ENCODE results near the gene LIMS4. TPM values are rescaled to one million over a fixed set of nuclear protein-coding genes. Genes with fewer than 3 reads are reported as not detected.
"Not testable (repeated sequence)": the region's sequence is repeated elsewhere in the genome, so short reads cannot be mapped to it uniquely, and the experiment has no call there.

The LIMS4 gene, protein sequence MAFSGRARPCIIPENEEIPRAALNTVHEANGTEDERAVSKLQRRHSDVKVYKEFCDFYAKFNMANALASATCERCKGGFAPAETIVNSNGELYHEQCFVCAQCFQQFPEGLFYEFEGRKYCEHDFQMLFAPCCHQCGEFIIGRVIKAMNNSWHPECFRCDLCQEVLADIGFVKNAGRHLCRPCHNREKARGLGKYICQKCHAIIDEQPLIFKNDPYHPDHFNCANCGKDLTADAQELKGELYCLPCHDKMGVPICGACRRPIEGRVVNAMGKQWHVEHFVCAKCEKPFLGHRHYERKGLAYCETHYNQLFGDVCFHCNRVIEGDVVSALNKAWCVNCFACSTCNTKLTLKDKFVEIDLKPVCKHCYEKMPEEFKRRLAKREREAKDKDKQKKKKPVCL
- 2.2 to 4.2 TPM (median 3.3 TPM) in 3 replicates for total RNA-seq
- long read RNA-seq, result 0 reads

DNA sequence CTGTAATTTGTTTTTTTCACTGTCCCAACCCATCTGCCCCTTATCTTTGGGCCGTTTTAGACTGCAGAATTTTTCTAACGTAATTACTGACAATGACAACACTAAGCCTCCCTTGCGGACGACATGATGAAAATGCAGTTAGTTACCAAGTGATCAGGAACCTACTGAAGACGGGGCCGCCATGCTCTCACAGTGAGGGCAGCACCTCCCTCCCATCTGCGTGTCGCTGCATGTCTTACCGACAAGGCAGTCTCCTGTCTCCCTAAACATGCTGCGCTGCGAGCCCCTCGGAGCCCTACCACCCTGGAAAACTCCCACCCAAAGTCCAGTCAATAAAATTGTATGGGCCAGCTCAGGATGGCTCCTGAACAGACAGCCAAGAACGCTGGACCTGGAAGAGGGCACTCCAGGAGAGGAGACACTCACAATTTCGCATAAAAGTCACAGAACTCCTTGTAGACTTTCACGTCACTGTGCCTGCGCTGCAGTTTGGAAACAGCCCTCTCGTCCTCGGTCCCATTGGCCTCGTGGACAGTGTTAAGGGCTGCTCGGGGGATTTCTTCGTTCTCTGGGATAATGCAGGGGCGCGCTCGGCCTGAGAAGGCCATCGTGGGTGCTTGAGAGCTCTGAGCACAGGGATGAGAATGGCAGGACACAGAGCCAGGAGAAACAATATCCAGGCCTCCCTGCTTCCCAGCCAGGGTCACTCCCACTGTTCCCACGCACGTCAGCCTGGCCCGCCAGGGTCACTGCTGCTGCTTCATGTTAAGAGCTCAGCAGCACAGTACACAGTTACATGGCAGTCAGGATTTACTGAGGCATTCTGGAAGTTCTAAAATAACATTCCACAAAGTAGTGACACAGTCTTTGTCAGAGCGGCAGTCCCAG is at the start of gene LIMS4:
TSS of gene LIMS4 (minus strand) at position 646 of the 888 bp plus-strand sequence. CDS start at position 608, 38 bp downstream.
- H3K4me1 Mint-ChIP-seq (ENCODE audit: low read depth); H3K27ac Mint-ChIP-seq (ENCODE audit: unreplicated experiment); H3K4me3 Mint-ChIP-seq (ENCODE audit: unreplicated experiment); DNase-seq (ENCODE audit: low spot score); H3K36me3 Mint-ChIP-seq (ENCODE audit: low read depth); H3K27me3 Mint-ChIP-seq (ENCODE audit: low read depth); H3K9me3 Mint-ChIP-seq (ENCODE audit: low read depth): not testable (repeated sequence)

DNA sequence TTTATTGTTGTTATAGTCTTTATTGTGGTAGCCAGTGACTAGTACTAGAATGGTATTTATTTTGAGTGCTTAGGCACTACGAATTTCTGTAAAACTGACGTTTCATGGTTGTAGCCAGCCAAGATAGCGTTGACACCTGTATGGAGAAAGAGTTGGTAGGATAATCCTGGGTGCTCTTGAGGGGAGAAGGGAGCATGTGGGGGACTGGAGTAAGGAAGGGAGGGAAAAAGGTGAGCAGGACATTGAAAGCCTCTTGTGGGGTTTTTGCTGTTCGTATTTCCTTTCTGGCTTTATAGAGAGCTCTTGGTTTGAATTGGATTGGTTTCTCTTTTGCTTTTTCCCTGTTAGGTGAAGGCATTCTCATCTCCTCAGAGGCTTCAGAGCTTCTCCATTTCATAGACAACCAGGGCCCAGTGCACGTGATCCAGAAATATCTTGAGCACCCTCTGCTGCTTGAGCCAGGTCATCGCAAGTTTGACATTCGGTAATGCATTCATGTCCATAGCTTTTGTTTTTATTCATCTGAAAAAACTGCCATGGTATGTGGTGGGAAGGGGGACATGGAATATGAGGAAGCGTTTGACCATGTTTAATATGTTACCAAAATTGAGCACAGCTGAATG is 27.2 kb upstream of the LIMS4 start:
- DNase-seq (ENCODE audit: low spot score); H3K4me3 Mint-ChIP-seq (ENCODE audit: unreplicated experiment); H3K4me1 Mint-ChIP-seq (ENCODE audit: low read depth); H3K27me3 Mint-ChIP-seq (ENCODE audit: low read depth); H3K27ac Mint-ChIP-seq (ENCODE audit: unreplicated experiment); H3K9me3 Mint-ChIP-seq (ENCODE audit: low read depth); H3K36me3 Mint-ChIP-seq (ENCODE audit: low read depth): not testable (repeated sequence)

GRCh38 chr2:110496027-110496426 is 23.4 kb upstream of the LIMS4 start:
- not testable (repeated sequence) for H3K27me3 Mint-ChIP-seq (ENCODE audit: low read depth); H3K27ac Mint-ChIP-seq (ENCODE audit: unreplicated experiment); H3K9me3 Mint-ChIP-seq (ENCODE audit: low read depth); H3K36me3 Mint-ChIP-seq (ENCODE audit: low read depth); H3K4me1 Mint-ChIP-seq (ENCODE audit: low read depth); DNase-seq (ENCODE audit: low spot score); H3K4me3 Mint-ChIP-seq (ENCODE audit: unreplicated experiment)

DNA sequence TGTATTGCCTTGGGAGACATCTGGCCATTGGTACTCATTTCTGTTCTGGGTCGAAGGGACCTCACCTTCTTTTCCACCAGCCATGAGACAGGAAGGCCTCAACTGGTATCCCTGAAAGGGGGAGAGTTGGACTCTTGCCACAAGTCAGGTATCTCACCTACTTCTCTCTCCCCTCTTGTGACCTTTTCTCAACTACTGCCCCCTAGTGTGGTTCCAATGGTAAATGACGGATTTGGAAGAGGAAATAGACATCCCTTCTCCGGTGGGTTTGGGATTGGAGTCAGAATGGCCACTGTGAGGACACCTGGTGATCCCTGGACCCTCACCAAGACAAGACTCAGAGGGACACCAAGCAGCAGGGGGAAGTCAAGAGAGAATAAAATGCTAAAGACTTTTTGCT is 21.9 kb upstream of the LIMS4 start:
- H3K27ac Mint-ChIP-seq (ENCODE audit: unreplicated experiment); H3K27me3 Mint-ChIP-seq (ENCODE audit: low read depth); H3K9me3 Mint-ChIP-seq (ENCODE audit: low read depth); H3K4me3 Mint-ChIP-seq (ENCODE audit: unreplicated experiment); H3K36me3 Mint-ChIP-seq (ENCODE audit: low read depth); DNase-seq (ENCODE audit: low spot score); H3K4me1 Mint-ChIP-seq (ENCODE audit: low read depth): not testable (repeated sequence)

GRCh38 chr2:110488991-110489390 is 16.4 kb upstream of the LIMS4 start:
- H3K4me3 Mint-ChIP-seq (ENCODE audit: unreplicated experiment); H3K27me3 Mint-ChIP-seq (ENCODE audit: low read depth); DNase-seq (ENCODE audit: low spot score); H3K36me3 Mint-ChIP-seq (ENCODE audit: low read depth); H3K27ac Mint-ChIP-seq (ENCODE audit: unreplicated experiment); H3K9me3 Mint-ChIP-seq (ENCODE audit: low read depth); H3K4me1 Mint-ChIP-seq (ENCODE audit: low read depth): not testable (repeated sequence)

DNA sequence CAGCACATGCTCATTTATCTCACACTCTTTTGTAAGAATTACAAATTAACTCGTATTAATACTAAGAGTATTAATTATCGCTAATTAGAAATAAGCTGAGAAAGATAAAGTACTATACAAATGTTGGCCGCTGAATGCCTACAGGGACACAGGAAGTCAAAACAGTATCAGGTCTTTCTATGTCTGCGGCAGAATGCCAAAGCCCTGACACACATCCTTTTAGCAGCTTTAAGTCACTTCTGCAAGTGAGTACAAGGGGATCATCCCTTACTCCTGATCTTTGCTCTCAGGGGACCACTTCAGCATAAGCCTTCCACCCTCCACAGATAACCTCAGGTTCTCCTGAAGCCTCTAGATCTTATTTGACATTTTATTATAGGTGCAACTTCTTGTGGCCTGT is 10.1 kb upstream of the LIMS4 start:
- not testable (repeated sequence) for H3K27me3 Mint-ChIP-seq (ENCODE audit: low read depth); DNase-seq (ENCODE audit: low spot score); H3K27ac Mint-ChIP-seq (ENCODE audit: unreplicated experiment); H3K36me3 Mint-ChIP-seq (ENCODE audit: low read depth); H3K9me3 Mint-ChIP-seq (ENCODE audit: low read depth); H3K4me3 Mint-ChIP-seq (ENCODE audit: unreplicated experiment); H3K4me1 Mint-ChIP-seq (ENCODE audit: low read depth)

DNA sequence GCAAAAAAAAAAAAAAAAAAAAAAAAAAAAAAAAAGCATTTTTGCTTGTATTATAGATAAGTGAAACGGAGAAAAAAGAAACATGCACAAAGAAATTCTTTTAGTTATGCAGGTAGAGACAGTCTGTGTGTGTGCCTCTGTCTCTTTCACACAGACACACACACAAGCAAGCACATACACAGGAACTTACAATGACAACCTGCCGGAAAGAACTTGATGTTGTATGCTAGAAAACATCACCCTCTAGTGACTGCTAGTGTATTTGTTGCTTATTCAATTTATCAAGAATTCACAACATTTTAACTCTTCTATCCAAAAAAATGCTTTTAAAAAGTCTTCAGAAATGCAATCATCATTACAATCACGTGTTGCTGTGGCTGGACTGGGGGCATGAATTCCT is 8.6 kb upstream of the LIMS4 start:
- H3K4me3 Mint-ChIP-seq (ENCODE audit: unreplicated experiment); H3K27ac Mint-ChIP-seq (ENCODE audit: unreplicated experiment); H3K4me1 Mint-ChIP-seq (ENCODE audit: low read depth); H3K9me3 Mint-ChIP-seq (ENCODE audit: low read depth); H3K36me3 Mint-ChIP-seq (ENCODE audit: low read depth); DNase-seq (ENCODE audit: low spot score); H3K27me3 Mint-ChIP-seq (ENCODE audit: low read depth): not testable (repeated sequence)

GRCh38 chr2:110480084-110480483 is 7.5 kb upstream of the LIMS4 start:
- H3K9me3 Mint-ChIP-seq (ENCODE audit: low read depth); H3K27me3 Mint-ChIP-seq (ENCODE audit: low read depth); H3K36me3 Mint-ChIP-seq (ENCODE audit: low read depth): not testable (repeated sequence)

GRCh38 chr2:110477370-110477769 is 4.8 kb upstream of the LIMS4 start:
- not testable (repeated sequence) for H3K4me1 Mint-ChIP-seq (ENCODE audit: low read depth); H3K36me3 Mint-ChIP-seq (ENCODE audit: low read depth); H3K4me3 Mint-ChIP-seq (ENCODE audit: unreplicated experiment); DNase-seq (ENCODE audit: low spot score); H3K27ac Mint-ChIP-seq (ENCODE audit: unreplicated experiment); H3K9me3 Mint-ChIP-seq (ENCODE audit: low read depth); H3K27me3 Mint-ChIP-seq (ENCODE audit: low read depth)

More at GRCh38 chr2:110480084-110480483, 7.5 kb upstream of the LIMS4 start:
- not testable (repeated sequence) for DNase-seq (ENCODE audit: low spot score); H3K4me1 Mint-ChIP-seq (ENCODE audit: low read depth); H3K4me3 Mint-ChIP-seq (ENCODE audit: unreplicated experiment); H3K27ac Mint-ChIP-seq (ENCODE audit: unreplicated experiment)

DNA sequence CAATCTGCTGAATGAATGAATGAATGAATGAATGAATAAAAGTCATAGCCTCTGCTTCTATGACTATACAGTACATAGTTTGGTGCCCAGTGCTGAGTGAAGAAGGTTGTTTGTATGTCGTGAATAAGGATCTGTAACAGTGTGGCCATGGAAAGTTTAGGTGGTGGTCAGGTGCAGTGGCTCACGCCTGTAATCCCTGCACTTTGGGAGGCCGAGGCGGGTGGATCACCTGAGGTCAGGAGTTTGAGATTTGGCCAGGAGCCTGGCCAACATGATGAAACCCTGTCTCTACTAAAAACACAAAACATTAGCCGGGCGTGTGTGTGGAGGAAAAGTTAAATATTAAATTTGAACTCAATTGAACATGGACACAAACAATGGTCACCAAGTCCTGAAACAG is 4.3 kb upstream of the LIMS4 start:
- not testable (repeated sequence) for H3K27me3 Mint-ChIP-seq (ENCODE audit: low read depth); H3K36me3 Mint-ChIP-seq (ENCODE audit: low read depth); H3K27ac Mint-ChIP-seq (ENCODE audit: unreplicated experiment)

GRCh38 chr2:110475627-110476359 is 3.2 kb upstream of the LIMS4 start:
- H3K4me3 Mint-ChIP-seq (ENCODE audit: unreplicated experiment); H3K36me3 Mint-ChIP-seq (ENCODE audit: low read depth); H3K4me1 Mint-ChIP-seq (ENCODE audit: low read depth); DNase-seq (ENCODE audit: low spot score); H3K27me3 Mint-ChIP-seq (ENCODE audit: low read depth); H3K9me3 Mint-ChIP-seq (ENCODE audit: low read depth); H3K27ac Mint-ChIP-seq (ENCODE audit: unreplicated experiment): not testable (repeated sequence)

More for the DNA sequence above, 4.3 kb upstream of the LIMS4 start:
- not testable (repeated sequence) for H3K9me3 Mint-ChIP-seq (ENCODE audit: low read depth); H3K4me1 Mint-ChIP-seq (ENCODE audit: low read depth); DNase-seq (ENCODE audit: low spot score); H3K4me3 Mint-ChIP-seq (ENCODE audit: unreplicated experiment)

- not testable (repeated sequence) for H3K27me3 Mint-ChIP-seq (ENCODE audit: low read depth); H3K4me3 Mint-ChIP-seq (ENCODE audit: unreplicated experiment); DNase-seq (ENCODE audit: low spot score); H3K9me3 Mint-ChIP-seq (ENCODE audit: low read depth); H3K27ac Mint-ChIP-seq (ENCODE audit: unreplicated experiment); H3K36me3 Mint-ChIP-seq (ENCODE audit: low read depth); H3K4me1 Mint-ChIP-seq (ENCODE audit: low read depth)
Observed at GRCh38 chr2:110474898-110475297, 2.3 kb upstream of the LIMS4 start.
